Activated naive CD4-positive, alpha-beta T cell treated with anti-CD3 and anti-CD28 coated beads, Interleukin-2, amount 10 ng/mL, durations not matched to agents 7 days and 5 days (primary cell): ENCODE measurements around the gene WASF2.
"Not testable (repeated sequence)": the region's sequence is repeated elsewhere in the genome, so short reads cannot be mapped to it uniquely, and the experiment has no call there.

Experiments
- CTCF ChIA-PET: fragments of 350-600 bp; sonication (Branson Sonifier 250); formaldehyde crosslinking; loops from one replicate; lab custom pipeline; 2021; ENCODE audit warnings: antibody characterized with exemption; lab: Charles Lee
- DNase-seq: peaks from one replicate; pipeline ENCODE4 v3.0.0-alpha.2; 2020
- H3K27ac Mint-ChIP-seq: one replicate; pipeline ENCODE4 v1.8.0; 2021; ENCODE audit warnings: mild to moderate bottlenecking, moderate library complexity, mixed read lengths
- H3K27me3 Mint-ChIP-seq: one replicate; pipeline ENCODE4 v1.8.0; 2021; ENCODE audit warnings: mild to moderate bottlenecking, mixed read lengths
- H3K36me3 Mint-ChIP-seq: one replicate; pipeline ENCODE4 v1.8.0; 2021; ENCODE audit warnings: mixed read lengths
- H3K4me1 Mint-ChIP-seq: one replicate; pipeline ENCODE4 v1.8.0; 2021; ENCODE audit warnings: mixed read lengths
- H3K4me3 Mint-ChIP-seq: one replicate; pipeline ENCODE4 v1.8.0; 2021; ENCODE audit warnings: mild to moderate bottlenecking, moderate library complexity, mixed read lengths
- H3K9me3 Mint-ChIP-seq: one replicate; pipeline ENCODE4 v1.8.0; 2021; ENCODE audit warnings: mixed read lengths

Gene WASF2

GRCh38 chr1:27489973-27490741 is at the start of gene WASF2:
WASF2 (minus strand) TSS chr1:27490167; CDS start chr1:27428890, 61,277 bp downstream.
- no peaks in the 10 kb centered on the region for H3K9me3 Mint-ChIP-seq
- H3K4me1 Mint-ChIP-seq: peaks cover 50% of the 10 kb centered on the region
- CTCF ChIA-PET: interaction anchor here (1.3 to 1.9 kb wide), 3 partner anchors 18 to 66 kb away, joined by 3 to 7 read pairs (median 3); no protein-coding TSS in a partner anchor
- H3K27ac Mint-ChIP-seq: peak within 1 kb of the TSS; percentile 98
- DNase-seq: peak; percentile 98
- peaks cover 10% of the 10 kb centered on the region for H3K36me3 Mint-ChIP-seq
- H3K4me3 Mint-ChIP-seq: peak within 1 kb of the TSS; percentile 98
- no peaks in the 10 kb centered on the region for H3K27me3 Mint-ChIP-seq

GRCh38 chr1:27538793-27539192 is 48.8 kb upstream of the WASF2 start:
- H3K36me3 Mint-ChIP-seq: peaks cover 6% of the 10 kb centered on the region
- H3K27ac Mint-ChIP-seq: no peak overlapping the region
- H3K4me1 Mint-ChIP-seq: peaks cover 10% of the 10 kb centered on the region
- CTCF ChIA-PET: interaction anchor here (1.0 kb wide), 1 partner anchor 18 kb away, joined by 4 read pairs; no protein-coding TSS in a partner anchor
- no peak overlapping the region for H3K4me3 Mint-ChIP-seq
- no peak for DNase-seq
- no peaks in the 10 kb centered on the region for H3K27me3 Mint-ChIP-seq
- no peaks in the 10 kb centered on the region for H3K9me3 Mint-ChIP-seq

GRCh38 chr1:27538305-27538676 is 48.3 kb upstream of the WASF2 start:
- H3K4me3 Mint-ChIP-seq, H3K27me3 Mint-ChIP-seq, H3K27ac Mint-ChIP-seq, H3K9me3 Mint-ChIP-seq, H3K4me1 Mint-ChIP-seq, DNase-seq: not testable (repeated sequence)
- CTCF ChIA-PET: interaction anchor here (1.0 kb wide), 1 partner anchor 19 kb away, joined by 4 read pairs; no protein-coding TSS in a partner anchor
- peaks cover 11% of the 10 kb centered on the region for H3K36me3 Mint-ChIP-seq

GRCh38 chr1:27536767-27537166 is 46.8 kb upstream of the WASF2 start:
- Mint-ChIP-seq H3K27ac (no peak overlapping the region), H3K36me3 (peaks cover 25% of the 10 kb centered on the region), H3K9me3 (no peaks in the 10 kb centered on the region), H3K4me1 (peaks cover 18% of the 10 kb centered on the region), H3K27me3 (no peaks in the 10 kb centered on the region), H3K4me3 (no peak overlapping the region)
- CTCF ChIA-PET: interaction anchor here (1.1 kb wide), 1 partner anchor 36 kb away, joined by 3 read pairs; no protein-coding TSS in a partner anchor
- DNase-seq: no peak

DNA sequence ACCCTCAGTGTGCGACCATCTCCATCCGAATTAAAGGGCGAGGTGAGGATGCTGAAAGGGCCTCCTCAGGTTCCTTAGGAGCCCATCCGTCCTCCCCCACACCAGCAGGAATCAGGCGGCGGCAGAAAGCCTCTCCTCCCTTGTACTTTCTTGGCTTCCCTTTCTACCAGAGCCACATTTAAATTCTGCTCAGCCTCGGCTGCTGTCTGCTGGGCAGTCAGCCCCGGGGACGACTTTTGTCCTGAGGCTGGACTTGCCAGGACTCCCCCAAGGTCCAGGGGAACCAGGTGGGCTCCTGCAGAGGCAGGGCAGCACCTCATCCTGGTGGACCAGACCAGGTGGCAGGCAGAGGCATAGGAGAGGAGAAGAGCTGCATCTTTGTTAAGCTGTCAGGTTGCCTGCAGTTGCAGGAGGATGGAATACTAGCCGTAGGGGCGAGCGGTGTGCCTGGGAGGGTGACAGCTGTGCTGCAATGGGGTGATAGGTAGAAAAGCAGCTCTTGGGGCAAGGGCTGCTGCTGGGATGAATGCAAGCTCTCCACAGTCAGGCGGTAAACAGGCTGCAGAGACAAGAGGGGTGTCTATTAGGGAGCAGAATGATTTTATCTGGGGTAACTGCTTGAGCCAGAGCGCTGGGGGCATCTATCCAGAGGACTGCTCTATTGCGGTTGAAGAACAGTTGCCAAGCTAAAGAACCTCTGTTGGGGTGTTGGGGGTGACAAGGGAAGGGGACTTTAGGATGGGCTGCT is 46.2 kb upstream of the WASF2 start:
- Mint-ChIP-seq H3K4me1 (peaks cover 22% of the 10 kb centered on the region), H3K9me3 (no peaks in the 10 kb centered on the region), H3K27ac (no peak overlapping the region), H3K27me3 (no peaks in the 10 kb centered on the region), H3K36me3 (peaks cover 25% of the 10 kb centered on the region), H3K4me3 (no peak overlapping the region)
- DNase-seq: no peak
- CTCF ChIA-PET: interaction anchor here (1.7 kb wide), 1 partner anchor 133 kb away, joined by 6 read pairs; no protein-coding TSS in a partner anchor

- Mint-ChIP-seq H3K36me3 (peaks cover 24% of the 10 kb centered on the region), H3K27ac (no peak overlapping the region), H3K4me1 (peaks cover 21% of the 10 kb centered on the region), H3K9me3 (no peaks in the 10 kb centered on the region), H3K27me3 (no peaks in the 10 kb centered on the region), H3K4me3 (no peak overlapping the region)
- CTCF ChIA-PET: interaction anchor here (1.7 kb wide), 1 partner anchor 132 kb away, joined by 6 read pairs; no protein-coding TSS in a partner anchor
- no peak for DNase-seq
Observed at GRCh38 chr1:27535386-27535785, 45.4 kb upstream of the WASF2 start.

- Mint-ChIP-seq H3K27ac (peak overlapping the region; percentile 46), H3K9me3 (no peaks in the 10 kb centered on the region), H3K4me1 (peaks cover 35% of the 10 kb centered on the region), H3K27me3 (no peaks in the 10 kb centered on the region), H3K36me3 (peaks cover 29% of the 10 kb centered on the region), H3K4me3 (no peak overlapping the region)
- CTCF ChIA-PET: interaction anchor here (1.2 to 1.4 kb wide), 2 partner anchors 9 to 76 kb away, joined by 3 read pairs; no protein-coding TSS in a partner anchor
- DNase-seq: no peak
Observed at GRCh38 chr1:27531959-27532685, 42.2 kb upstream of the WASF2 start.

- DNase-seq: no peak
- H3K36me3 Mint-ChIP-seq: peaks cover 31% of the 10 kb centered on the region
- H3K4me3 Mint-ChIP-seq: no peak overlapping the region
- CTCF ChIA-PET: interaction anchor here (1.5 kb wide), 1 partner anchor 64 kb away, joined by 3 read pairs; no protein-coding TSS in a partner anchor
- H3K27me3 Mint-ChIP-seq: no peaks in the 10 kb centered on the region
- H3K27ac Mint-ChIP-seq: peak overlapping the region; percentile 39
- H3K9me3 Mint-ChIP-seq: no peaks in the 10 kb centered on the region
- peaks cover 55% of the 10 kb centered on the region for H3K4me1 Mint-ChIP-seq
Observed at GRCh38 chr1:27530192-27530591, 40.2 kb upstream of the WASF2 start.

GRCh38 chr1:27529704-27530018 is 39.7 kb upstream of the WASF2 start:
- no peaks in the 10 kb centered on the region for H3K27me3 Mint-ChIP-seq
- peaks cover 31% of the 10 kb centered on the region for H3K36me3 Mint-ChIP-seq
- DNase-seq: no peak
- CTCF ChIA-PET: interaction anchor here (1.5 kb wide), 1 partner anchor 65 kb away, joined by 3 read pairs; no protein-coding TSS in a partner anchor
- no peaks in the 10 kb centered on the region for H3K9me3 Mint-ChIP-seq
- H3K27ac Mint-ChIP-seq: peak overlapping the region; percentile 68
- peak overlapping the region; percentile 17 for H3K4me3 Mint-ChIP-seq
- H3K4me1 Mint-ChIP-seq: peaks cover 59% of the 10 kb centered on the region

- H3K9me3 Mint-ChIP-seq: no peaks in the 10 kb centered on the region
- CTCF ChIA-PET: interaction anchor here (1.5 kb wide), 1 partner anchor 66 kb away, joined by 3 read pairs; no protein-coding TSS in a partner anchor
- H3K36me3 Mint-ChIP-seq: peaks cover 31% of the 10 kb centered on the region
- DNase-seq: no peak
- no peaks in the 10 kb centered on the region for H3K27me3 Mint-ChIP-seq
- H3K4me3 Mint-ChIP-seq: peak overlapping the region; percentile 61
- peak overlapping the region; percentile 68 for H3K27ac Mint-ChIP-seq
- H3K4me1 Mint-ChIP-seq: peaks cover 65% of the 10 kb centered on the region
Observed at GRCh38 chr1:27528818-27529703, 39.1 kb upstream of the WASF2 start.

DNA sequence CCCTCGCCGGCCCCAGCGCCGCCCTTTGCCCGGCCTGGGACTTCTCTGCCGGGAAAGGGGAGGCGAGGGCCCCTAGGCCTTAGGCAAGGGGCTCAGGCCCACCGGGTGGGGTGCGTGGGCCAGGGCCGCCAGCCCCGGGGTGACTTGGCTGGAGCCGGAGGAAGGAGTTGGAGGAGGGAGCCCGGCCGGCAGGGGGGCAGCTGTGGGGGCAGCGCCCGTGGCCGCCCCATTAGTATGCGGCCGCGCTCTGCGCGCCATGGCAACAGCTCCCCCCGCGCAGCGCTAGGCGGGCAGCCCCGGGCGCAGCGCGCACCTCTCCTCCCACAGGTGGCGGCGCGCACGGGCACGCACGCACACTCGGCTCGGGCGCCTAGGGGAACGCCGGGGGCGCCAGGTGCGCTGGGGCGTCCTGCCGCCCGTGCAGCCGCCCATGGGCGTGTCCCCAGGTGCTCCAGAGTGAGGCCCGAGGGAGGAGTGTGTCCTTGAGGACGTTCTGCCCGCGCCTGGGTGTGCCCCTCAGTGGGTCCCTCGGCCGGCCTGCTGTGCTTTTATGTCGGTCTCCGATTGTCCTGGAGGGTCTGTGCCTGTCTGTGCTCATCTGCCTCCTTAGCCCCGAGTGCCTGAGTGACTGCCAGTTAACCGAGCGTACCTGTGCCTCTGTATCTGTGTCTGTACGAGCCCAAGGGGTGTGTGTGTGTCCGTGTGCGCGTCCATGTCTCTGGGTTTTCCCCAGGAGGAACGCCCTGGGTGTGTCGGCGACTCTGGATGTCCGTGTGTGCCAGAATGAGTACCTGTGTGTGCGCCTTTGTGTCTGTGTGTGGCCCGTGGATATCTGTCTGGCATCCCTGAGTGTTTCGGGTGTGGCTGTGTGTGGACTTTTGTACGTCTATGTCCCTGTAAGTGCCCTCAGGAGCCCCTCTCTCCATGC is 38.2 kb upstream of the WASF2 start:
- H3K27ac Mint-ChIP-seq: no peak overlapping the region
- CTCF ChIA-PET: interaction anchor here (0.6 to 1.5 kb wide), 3 partner anchors 40 to 245 kb away, joined by 3 to 5 read pairs (median 3); no protein-coding TSS in a partner anchor
- H3K36me3 Mint-ChIP-seq: peaks cover 23% of the 10 kb centered on the region
- no peaks in the 10 kb centered on the region for H3K9me3 Mint-ChIP-seq
- peak; percentile 60 for DNase-seq
- H3K4me1 Mint-ChIP-seq: peaks cover 72% of the 10 kb centered on the region
- H3K4me3 Mint-ChIP-seq: peak overlapping the region; percentile 61
- H3K27me3 Mint-ChIP-seq: no peaks in the 10 kb centered on the region
